ENCODE data around the gene HHATL. TPM values are rescaled to one million over a fixed set of nuclear protein-coding genes. Genes with fewer than 3 reads are reported as not detected.

Gene HHATL
- total RNA-seq, 1 experiment from 2014 or later, result not detected

DNA sequence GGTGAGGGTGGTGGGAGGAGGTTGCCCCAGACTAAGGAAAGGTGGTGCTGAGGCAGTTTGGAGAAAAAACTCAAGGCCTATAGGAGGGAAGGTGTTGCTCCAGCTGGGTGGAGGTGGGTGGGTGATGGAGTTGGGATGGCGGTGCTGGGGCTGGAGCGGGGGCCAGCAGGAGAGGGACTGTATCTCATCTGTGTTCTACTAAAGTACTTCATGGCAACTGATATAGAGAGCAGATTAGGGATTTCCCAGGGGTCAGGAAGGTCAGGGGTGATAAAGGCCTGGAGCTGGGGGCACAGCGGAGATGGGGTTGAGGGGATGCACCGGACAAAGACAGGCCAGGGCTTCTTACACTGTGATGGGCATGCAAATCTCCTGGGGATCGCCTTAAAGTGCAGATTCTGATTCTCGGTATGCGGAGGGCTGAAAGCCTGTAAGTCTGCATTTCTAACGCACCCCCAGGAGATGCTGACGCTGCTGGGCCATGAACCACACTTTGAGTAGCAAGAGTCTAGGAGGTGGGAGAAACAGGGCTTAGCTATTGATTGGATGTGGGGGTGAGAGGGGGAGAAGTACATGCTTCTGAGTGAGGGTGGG, 13.1 kb downstream of the HHATL start:
- ChIA-PET CTCF (no interaction called here), POLR2A (ENCODE audit: low non-redundant PET) (no interaction called here)
- H3K27ac ChIP-seq (ENCODE audit: low read depth, low read length, poor library complexity, severe bottlenecking), result no peak overlapping the region
- no peaks in the 10 kb centered on the region for H3K36me3 ChIP-seq (ENCODE audit: insufficient read depth, low read length, poor library complexity, severe bottlenecking)
- BruUV-seq (replicated peaks), result no TSS peak
- DNase-seq (ENCODE audit: low spot score), result no peak
- H3K27me3 ChIP-seq (replicated peaks; ENCODE audit: insufficient read depth, low read depth, low read length, poor library complexity), result no peaks in the 10 kb centered on the region
- H3K4me1 ChIP-seq (ENCODE audit: insufficient read depth, low read length, poor library complexity, severe bottlenecking), result no peaks in the 10 kb centered on the region
- TF ChIP-seq, protein P1, sequence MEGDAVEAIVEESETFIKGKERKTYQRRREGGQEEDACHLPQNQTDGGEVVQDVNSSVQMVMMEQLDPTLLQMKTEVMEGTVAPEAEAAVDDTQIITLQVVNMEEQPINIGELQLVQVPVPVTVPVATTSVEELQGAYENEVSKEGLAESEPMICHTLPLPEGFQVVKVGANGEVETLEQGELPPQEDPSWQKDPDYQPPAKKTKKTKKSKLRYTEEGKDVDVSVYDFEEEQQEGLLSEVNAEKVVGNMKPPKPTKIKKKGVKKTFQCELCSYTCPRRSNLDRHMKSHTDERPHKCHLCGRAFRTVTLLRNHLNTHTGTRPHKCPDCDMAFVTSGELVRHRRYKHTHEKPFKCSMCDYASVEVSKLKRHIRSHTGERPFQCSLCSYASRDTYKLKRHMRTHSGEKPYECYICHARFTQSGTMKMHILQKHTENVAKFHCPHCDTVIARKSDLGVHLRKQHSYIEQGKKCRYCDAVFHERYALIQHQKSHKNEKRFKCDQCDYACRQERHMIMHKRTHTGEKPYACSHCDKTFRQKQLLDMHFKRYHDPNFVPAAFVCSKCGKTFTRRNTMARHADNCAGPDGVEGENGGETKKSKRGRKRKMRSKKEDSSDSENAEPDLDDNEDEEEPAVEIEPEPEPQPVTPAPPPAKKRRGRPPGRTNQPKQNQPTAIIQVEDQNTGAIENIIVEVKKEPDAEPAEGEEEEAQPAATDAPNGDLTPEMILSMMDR (conservative IDR thresholded peaks at IDR 0.05; ENCODE audit: low read depth, low read length), result no peak
- TF ChIP-seq EZH2 (IDR thresholded peaks at IDR 0.05; ENCODE audit: borderline replicate concordance, low read depth, low read length, poor library complexity, severe bottlenecking), result no peak
- no peak overlapping the region for H3K4me3 ChIP-seq (ENCODE audit: low read depth, low read length, poor library complexity, severe bottlenecking)
- intact Hi-C loops (cut with micrococcal nuclease; ENCODE audit: unreplicated experiment), result no loop called here
- H3K9me3 ChIP-seq (ENCODE audit: low read depth, low read length, poor library complexity, severe bottlenecking), result no peaks in the 10 kb centered on the region

DNA sequence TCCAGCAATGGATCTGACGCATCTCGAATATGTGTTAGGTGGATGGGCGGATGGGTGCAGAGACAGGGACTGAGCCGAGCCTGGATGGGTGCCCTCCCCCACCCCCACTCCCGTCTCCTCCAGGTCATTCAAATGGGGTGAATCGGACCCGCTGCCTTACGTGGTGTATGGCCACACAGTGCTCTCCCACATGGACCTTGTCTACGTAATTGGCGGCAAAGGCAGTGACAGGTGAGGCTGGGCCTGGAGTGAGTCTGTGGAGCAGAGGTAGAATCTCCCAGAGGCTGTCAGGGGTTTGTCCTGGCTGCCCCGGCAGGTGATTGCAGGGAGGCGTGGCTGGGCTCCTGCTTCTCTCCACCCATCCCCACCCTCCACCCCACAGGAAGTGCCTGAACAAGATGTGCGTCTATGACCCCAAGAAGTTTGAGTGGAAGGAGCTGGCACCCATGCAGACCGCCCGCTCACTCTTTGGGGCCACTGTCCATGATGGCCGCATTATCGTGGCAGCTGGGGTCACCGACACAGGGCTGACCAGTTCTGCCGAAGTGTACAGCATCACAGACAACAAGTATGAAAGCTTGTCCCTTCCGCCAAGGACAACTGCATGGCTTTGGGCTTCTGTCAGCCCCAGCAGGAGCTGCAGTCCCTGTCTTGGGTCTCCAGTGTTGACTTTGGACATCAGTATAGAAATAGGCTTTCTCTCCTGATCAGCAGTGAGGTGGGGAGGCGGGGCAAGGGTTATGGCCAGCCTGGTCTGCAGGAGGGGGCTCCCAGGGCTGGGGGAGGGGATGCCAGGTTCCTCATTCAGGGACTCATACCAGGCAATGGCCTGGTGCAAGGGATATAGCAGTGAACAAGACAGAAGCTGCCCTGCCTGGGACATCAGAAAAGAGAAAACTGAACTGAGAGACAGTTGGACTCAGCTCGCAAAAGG, 13.8 kb downstream of the HHATL start:
- ChIA-PET CTCF (no interaction called here), POLR2A (ENCODE audit: low non-redundant PET) (no interaction called here)
- intact Hi-C loops (cut with micrococcal nuclease; ENCODE audit: unreplicated experiment), result no loop called here
- Histone ChIP-seq H3K4me1 (ENCODE audit: insufficient read depth, low read length, poor library complexity, severe bottlenecking) (no peaks in the 10 kb centered on the region), H3K9me3 (ENCODE audit: low read depth, low read length, poor library complexity, severe bottlenecking) (no peaks in the 10 kb centered on the region), H3K27ac (ENCODE audit: low read depth, low read length, poor library complexity, severe bottlenecking) (no peak overlapping the region), H3K36me3 (ENCODE audit: insufficient read depth, low read length, poor library complexity, severe bottlenecking) (no peaks in the 10 kb centered on the region), H3K4me3 (ENCODE audit: low read depth, low read length, poor library complexity, severe bottlenecking) (no peak overlapping the region), H3K27me3 (replicated peaks; ENCODE audit: insufficient read depth, low read depth, low read length, poor library complexity) (no peaks in the 10 kb centered on the region)
- no TSS peak for BruUV-seq (replicated peaks)
- TF ChIP-seq, protein P1 (conservative IDR thresholded peaks at IDR 0.05; ENCODE audit: low read depth, low read length), result no peak
- TF ChIP-seq EZH2 (IDR thresholded peaks at IDR 0.05; ENCODE audit: borderline replicate concordance, low read depth, low read length, poor library complexity, severe bottlenecking), result no peak
- DNase-seq (ENCODE audit: low spot score), result no peak

DNA sequence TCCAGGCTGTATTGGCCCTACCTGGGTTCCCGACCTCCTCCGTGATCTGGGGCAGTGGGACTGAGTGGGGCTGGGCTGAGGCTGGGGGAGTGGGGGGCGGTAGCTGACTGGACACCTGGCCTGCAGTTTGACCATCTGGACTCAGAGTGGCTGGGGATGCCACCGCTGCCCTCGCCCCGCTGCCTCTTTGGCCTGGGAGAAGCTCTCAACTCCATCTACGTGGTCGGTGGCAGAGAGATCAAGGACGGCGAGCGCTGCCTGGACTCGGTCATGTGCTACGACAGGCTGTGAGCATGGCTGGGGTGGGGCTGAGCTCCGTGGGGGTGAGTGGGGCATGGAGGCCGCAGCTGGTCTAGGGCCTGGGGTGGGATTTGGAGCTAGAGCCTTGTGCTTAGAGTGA, 14.6 kb downstream of the HHATL start:
- no TSS peak for BruUV-seq (replicated peaks)
- ChIA-PET CTCF (no interaction called here), POLR2A (ENCODE audit: low non-redundant PET) (no interaction called here)
- H3K4me1 ChIP-seq (ENCODE audit: insufficient read depth, low read length, poor library complexity, severe bottlenecking), result no peaks in the 10 kb centered on the region
- no peaks in the 10 kb centered on the region for H3K9me3 ChIP-seq (ENCODE audit: low read depth, low read length, poor library complexity, severe bottlenecking)
- H3K4me3 ChIP-seq (ENCODE audit: low read depth, low read length, poor library complexity, severe bottlenecking), result no peak overlapping the region
- DNase-seq (ENCODE audit: low spot score), result no peak
- no peaks in the 10 kb centered on the region for H3K36me3 ChIP-seq (ENCODE audit: insufficient read depth, low read length, poor library complexity, severe bottlenecking)
- no peak overlapping the region for H3K27ac ChIP-seq (ENCODE audit: low read depth, low read length, poor library complexity, severe bottlenecking)
- intact Hi-C loops (cut with micrococcal nuclease; ENCODE audit: unreplicated experiment), result no loop called here
- no peaks in the 10 kb centered on the region for H3K27me3 ChIP-seq (replicated peaks; ENCODE audit: insufficient read depth, low read depth, low read length, poor library complexity)
- TF ChIP-seq EZH2 (IDR thresholded peaks at IDR 0.05; ENCODE audit: borderline replicate concordance, low read depth, low read length, poor library complexity, severe bottlenecking), result no peak
- TF ChIP-seq, protein P1 (conservative IDR thresholded peaks at IDR 0.05; ENCODE audit: low read depth, low read length), result no peak
